ENCODE data around the gene SARDH. TPM values are rescaled to one million over a fixed set of nuclear protein-coding genes. Genes with fewer than 3 reads are reported as not detected.
"Not testable (repeated sequence)": the region's sequence is repeated elsewhere in the genome, so short reads cannot be mapped to it uniquely, and the experiment has no call there.

The SARDH gene
- polyA plus RNA-seq, 3 donors from 2014 or later = 0.08 to 6.8 (median 1.2) TPM

- Mint-ChIP-seq H3K27ac (no peak overlapping the region), H3K36me3 (no peaks in the 10 kb centered on the region), H3K4me3 (no peak overlapping the region), H3K9me3 (no peaks in the 10 kb centered on the region), H3K4me1 (no peaks in the 10 kb centered on the region), H3K27me3 (ENCODE audit: low read depth in 3 of 3) (peaks cover 0 to 1% (median 0%) of the 10 kb centered on the region in 3 donors)
- DNase-seq = no peak
Observed at GRCh38 chr9:133684121-133684935, 53.8 kb downstream of the SARDH start.

GRCh38 chr9:133683586-133684120 is 54.5 kb downstream of the SARDH start:
- H3K4me1 Mint-ChIP-seq = no peaks in the 10 kb centered on the region
- peaks cover 0 to 1% (median 0%) of the 10 kb centered on the region in 3 donors for H3K27me3 Mint-ChIP-seq (ENCODE audit: low read depth in 3 of 3)
- no peak for DNase-seq
- H3K9me3 Mint-ChIP-seq = no peaks in the 10 kb centered on the region
- H3K4me3 Mint-ChIP-seq = no peak overlapping the region
- no peak overlapping the region for H3K27ac Mint-ChIP-seq
- no peaks in the 10 kb centered on the region for H3K36me3 Mint-ChIP-seq

- H3K27me3 Mint-ChIP-seq (ENCODE audit: low read depth in 3 of 3) = peaks cover 0 to 1% (median 0%) of the 10 kb centered on the region in 3 donors
- H3K36me3 Mint-ChIP-seq = no peaks in the 10 kb centered on the region
- H3K4me1 Mint-ChIP-seq = no peaks in the 10 kb centered on the region
- no peak overlapping the region for H3K27ac Mint-ChIP-seq
- no peaks in the 10 kb centered on the region for H3K9me3 Mint-ChIP-seq
- H3K4me3 Mint-ChIP-seq = no peak overlapping the region
- no peak for DNase-seq
Observed at GRCh38 chr9:133682818-133683585, 55.1 kb downstream of the SARDH start.

GRCh38 chr9:133681658-133682306 is 56.4 kb downstream of the SARDH start:
- Mint-ChIP-seq H3K9me3 (no peaks in the 10 kb centered on the region), H3K4me3 (no peak overlapping the region), H3K36me3 (no peaks in the 10 kb centered on the region), H3K27ac (no peak overlapping the region), H3K4me1 (no peaks in the 10 kb centered on the region), H3K27me3 (ENCODE audit: low read depth in 3 of 3) (peaks cover 0 to 1% (median 0%) of the 10 kb centered on the region in 3 donors)
- no peak for DNase-seq

- Mint-ChIP-seq H3K9me3 (peaks cover 0 to 2% (median 0%) of the 10 kb centered on the region in 6 donors), H3K27ac (no peak overlapping the region), H3K4me3 (no peak overlapping the region), H3K4me1 (no peaks in the 10 kb centered on the region), H3K27me3 (ENCODE audit: low read depth in 3 of 3) (peaks cover 0 to 2% (median 0%) of the 10 kb centered on the region in 3 donors), H3K36me3 (no peaks in the 10 kb centered on the region)
- no peak for DNase-seq
Observed at GRCh38 chr9:133680976-133681657, 57.0 kb downstream of the SARDH start.

- no peak overlapping the region for H3K27ac Mint-ChIP-seq
- peaks cover 0 to 2% (median 0%) of the 10 kb centered on the region in 6 donors for H3K9me3 Mint-ChIP-seq
- no peaks in the 10 kb centered on the region for H3K4me1 Mint-ChIP-seq
Observed at GRCh38 chr9:133680250-133680975, 57.7 kb downstream of the SARDH start.

GRCh38 chr9:133679466-133680061 is 58.6 kb downstream of the SARDH start:
- Mint-ChIP-seq H3K27me3 (ENCODE audit: low read depth in 3 of 3) (peaks cover 0 to 2% (median 2%) of the 10 kb centered on the region in 3 donors), H3K4me3 (no peak overlapping the region), H3K27ac (no peak overlapping the region), H3K36me3 (no peaks in the 10 kb centered on the region), H3K9me3 (peaks cover 0 to 2% (median 0%) of the 10 kb centered on the region in 6 donors), H3K4me1 (no peaks in the 10 kb centered on the region)
- DNase-seq = no peak

More at GRCh38 chr9:133680250-133680975, 57.7 kb downstream of the SARDH start:
- no peak for DNase-seq
- Mint-ChIP-seq H3K4me3 (no peak overlapping the region), H3K36me3 (no peaks in the 10 kb centered on the region), H3K27me3 (ENCODE audit: low read depth in 3 of 3) (peaks cover 0 to 2% (median 2%) of the 10 kb centered on the region in 3 donors)

GRCh38 chr9:133679056-133679455 is 59.1 kb downstream of the SARDH start:
- Mint-ChIP-seq H3K27ac (no peak overlapping the region), H3K36me3 (no peaks in the 10 kb centered on the region)

GRCh38 chr9:133677126-133678010 is 60.8 kb downstream of the SARDH start:
- Mint-ChIP-seq H3K27ac (no peak overlapping the region), H3K9me3 (peaks cover 0 to 4% (median 0%) of the 10 kb centered on the region in 6 donors), H3K36me3 (no peaks in the 10 kb centered on the region), H3K4me3 (no peak overlapping the region), H3K4me1 (no peaks in the 10 kb centered on the region), H3K27me3 (ENCODE audit: low read depth in 3 of 3) (peaks cover 0 to 2% (median 2%) of the 10 kb centered on the region in 3 donors)
- DNase-seq = no peak

More at GRCh38 chr9:133679056-133679455, 59.1 kb downstream of the SARDH start:
- Mint-ChIP-seq H3K4me3 (no peak overlapping the region), H3K9me3 (peaks cover 0 to 2% (median 0%) of the 10 kb centered on the region in 6 donors), H3K4me1 (no peaks in the 10 kb centered on the region), H3K27me3 (ENCODE audit: low read depth in 3 of 3) (peaks cover 0 to 2% (median 2%) of the 10 kb centered on the region in 3 donors)
- DNase-seq = no peak

- H3K27ac Mint-ChIP-seq = no peak overlapping the region
Observed at GRCh38 chr9:133676450-133676849, 61.7 kb downstream of the SARDH start.

GRCh38 chr9:133675796-133676195 is 62.4 kb downstream of the SARDH start:
- H3K27me3 Mint-ChIP-seq (ENCODE audit: low read depth in 3 of 3); H3K4me3 Mint-ChIP-seq; H3K36me3 Mint-ChIP-seq; H3K9me3 Mint-ChIP-seq; H3K27ac Mint-ChIP-seq; DNase-seq; H3K4me1 Mint-ChIP-seq: not testable (repeated sequence)

More at GRCh38 chr9:133676450-133676849, 61.7 kb downstream of the SARDH start:
- Mint-ChIP-seq H3K36me3 (no peaks in the 10 kb centered on the region), H3K9me3 (peaks cover 0 to 4% (median 0%) of the 10 kb centered on the region in 6 donors), H3K27me3 (ENCODE audit: low read depth in 3 of 3) (peaks cover 0 to 2% (median 2%) of the 10 kb centered on the region in 3 donors), H3K4me1 (no peaks in the 10 kb centered on the region), H3K4me3 (no peak overlapping the region)
- DNase-seq = no peak

Measured in immature natural killer cell (primary cell).